AG04449 (cell line): Measurements from ENCODE around the gene OSBPL9.
"Not testable (repeated sequence)": the region's sequence is repeated elsewhere in the genome, so short reads cannot be mapped to it uniquely, and the experiment has no call there.

Experiments
- CTCF ChIA-PET: fragments of 350-600 bp; formaldehyde crosslinking; extraction: SDS; loops from one replicate; lab custom pipeline; 2021; ENCODE audit warnings: antibody characterized with exemption; lab: Yijun Ruan, JAX
- POLR2A ChIA-PET: fragments of 400-600, 350-600 bp; formaldehyde crosslinking; extraction: SDS; loops from one replicate; lab custom pipeline; 2020; ENCODE audit warnings: antibody characterized with exemption, inconsistent platforms; lab: Yijun Ruan, JAX
- DNase-seq: peaks from one replicate; pipeline ENCODE4 v3.0.0-alpha.2; 2010; ENCODE audit warnings: low read depth, low spot score
- H3K4me3 ChIP-seq: 2 replicates; pipeline ENCODE4 v1.5.1; 2011; ENCODE audit warnings: low read depth, mild to moderate bottlenecking, control low read depth, low read length
- TF ChIP-seq, protein P1 (sequence below): IDR thresholded peaks from one replicate; pipeline ENCODE4 v1.5.1; 2011; ENCODE audit warnings: mild to moderate bottlenecking, moderate library complexity, low read length, control low read depth, inconsistent platforms; ENCODE audit not compliant: insufficient read depth; ENCODE audit errors: missing control alignments

Gene OSBPL9

GRCh38 chr1:51794260-51794659, 177.4 kb downstream of the OSBPL9 start:
- no peak for DNase-seq
- TF ChIP-seq, protein P1, sequence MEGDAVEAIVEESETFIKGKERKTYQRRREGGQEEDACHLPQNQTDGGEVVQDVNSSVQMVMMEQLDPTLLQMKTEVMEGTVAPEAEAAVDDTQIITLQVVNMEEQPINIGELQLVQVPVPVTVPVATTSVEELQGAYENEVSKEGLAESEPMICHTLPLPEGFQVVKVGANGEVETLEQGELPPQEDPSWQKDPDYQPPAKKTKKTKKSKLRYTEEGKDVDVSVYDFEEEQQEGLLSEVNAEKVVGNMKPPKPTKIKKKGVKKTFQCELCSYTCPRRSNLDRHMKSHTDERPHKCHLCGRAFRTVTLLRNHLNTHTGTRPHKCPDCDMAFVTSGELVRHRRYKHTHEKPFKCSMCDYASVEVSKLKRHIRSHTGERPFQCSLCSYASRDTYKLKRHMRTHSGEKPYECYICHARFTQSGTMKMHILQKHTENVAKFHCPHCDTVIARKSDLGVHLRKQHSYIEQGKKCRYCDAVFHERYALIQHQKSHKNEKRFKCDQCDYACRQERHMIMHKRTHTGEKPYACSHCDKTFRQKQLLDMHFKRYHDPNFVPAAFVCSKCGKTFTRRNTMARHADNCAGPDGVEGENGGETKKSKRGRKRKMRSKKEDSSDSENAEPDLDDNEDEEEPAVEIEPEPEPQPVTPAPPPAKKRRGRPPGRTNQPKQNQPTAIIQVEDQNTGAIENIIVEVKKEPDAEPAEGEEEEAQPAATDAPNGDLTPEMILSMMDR = no peak
- POLR2A ChIA-PET = no interaction called here
- no peak overlapping the region for H3K4me3 ChIP-seq
- CTCF ChIA-PET = interaction anchor here (0.9 to 2.4 kb wide), 3 partner anchors 9 to 166 kb away, joined by 3 to 6 read pairs (median 4); no protein-coding TSS in a partner anchor

- H3K4me3 ChIP-seq = no peak overlapping the region
- DNase-seq = no peak
- ChIA-PET CTCF (interaction anchor here (0.9 to 2.4 kb wide), 3 partner anchors 8 to 167 kb away, joined by 3 to 6 read pairs (median 4); no protein-coding TSS in a partner anchor), POLR2A (no interaction called here)
- TF ChIP-seq, protein P1 = no peak
These were observed 178.0 kb downstream of the OSBPL9 start for GRCh38 chr1:51794868-51795267.

DNA sequence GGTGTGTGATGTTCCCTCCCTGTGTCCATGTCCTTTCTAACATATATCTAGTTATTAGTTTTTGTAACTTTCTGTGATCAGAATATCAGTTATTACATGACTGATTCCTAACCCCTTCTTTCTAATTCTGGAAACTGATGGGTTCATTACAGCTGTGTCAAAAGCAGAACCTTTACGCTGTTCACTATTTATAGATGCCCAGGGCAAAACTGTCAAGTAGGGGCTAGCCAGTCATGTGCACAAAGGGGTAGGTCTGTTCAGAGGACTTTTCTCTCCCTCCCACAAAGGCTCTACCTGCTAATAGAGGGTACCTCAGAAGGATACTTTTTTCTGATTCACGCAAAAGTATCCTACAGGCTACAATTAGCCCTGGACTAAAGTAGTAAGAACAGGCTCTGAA, 182.5 kb downstream of the OSBPL9 start:
- TF ChIP-seq, protein P1 = no peak
- no peak for DNase-seq
- ChIA-PET POLR2A (no interaction called here), CTCF (no interaction called here)
- H3K4me3 ChIP-seq = no peak overlapping the region

DNA sequence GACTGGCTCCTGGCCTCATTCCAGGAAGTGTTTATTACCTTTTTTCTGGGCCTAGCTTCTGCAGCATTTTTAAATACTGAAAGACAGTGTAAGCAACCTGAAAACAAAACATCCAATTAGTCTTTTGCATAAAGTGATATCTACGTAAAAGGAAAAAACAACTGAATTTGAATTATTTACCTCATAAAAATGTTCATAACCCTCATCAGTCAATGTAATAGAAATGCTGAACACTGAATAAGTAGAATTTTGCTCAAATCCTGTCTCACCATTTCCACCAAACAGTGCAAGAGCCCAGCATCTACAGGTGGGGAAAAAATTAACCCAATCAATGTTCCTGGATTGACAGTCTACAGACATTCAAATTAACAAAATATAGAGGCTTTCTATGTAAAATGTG, 197.6 kb downstream of the OSBPL9 start:
- DNase-seq = no peak
- ChIA-PET CTCF (interaction anchor here (1.1 kb wide), 1 partner anchor 9 kb away, joined by 3 read pairs; no protein-coding TSS in a partner anchor), POLR2A (no interaction called here)
- H3K4me3 ChIP-seq = no peak overlapping the region
- TF ChIP-seq, protein P1 = no peak

- DNase-seq = no peak
These were observed 201.6 kb downstream of the OSBPL9 start for GRCh38 chr1:51818487-51818886.

GRCh38 chr1:51819021-51819420, 202.1 kb downstream of the OSBPL9 start:
- POLR2A ChIA-PET, CTCF ChIA-PET: not testable (repeated sequence)

More at GRCh38 chr1:51818487-51818886, 201.6 kb downstream of the OSBPL9 start:
- ChIA-PET POLR2A (no interaction called here), CTCF (no interaction called here)
- TF ChIP-seq, protein P1 = no peak
- no peak overlapping the region for H3K4me3 ChIP-seq

GRCh38 chr1:51819810-51820209, 202.9 kb downstream of the OSBPL9 start:
- no peak overlapping the region for H3K4me3 ChIP-seq
- peak; percentile 3 for DNase-seq
- TF ChIP-seq, protein P1 = no peak
- POLR2A ChIA-PET = no interaction called here
- CTCF ChIA-PET = no interaction called here

More at GRCh38 chr1:51819021-51819420, 202.1 kb downstream of the OSBPL9 start:
- H3K4me3 ChIP-seq, DNase-seq: not testable (repeated sequence)
